ENCODE measurements around the gene MINDY3.
"Not testable (repeated sequence)": the region's sequence is repeated elsewhere in the genome, so short reads cannot be mapped to it uniquely, and the experiment has no call there.

MINDY3 gene

GRCh38 chr10:15856328-15857015 lies 3.8 kb downstream of the MINDY3 start:
- DNase-seq = no peak

- DNase-seq = no peak
Measured at GRCh38 chr10:15853800-15854199, 6.5 kb downstream of the MINDY3 start.

- DNase-seq = no peak
Measured at GRCh38 chr10:15852111-15852557, 8.2 kb downstream of the MINDY3 start.

- DNase-seq = not testable (repeated sequence)
Measured at GRCh38 chr10:15850337-15850978, 9.8 kb downstream of the MINDY3 start.

GRCh38 chr10:15849316-15849715 lies 11.0 kb downstream of the MINDY3 start:
- DNase-seq = no peak

- no peak for DNase-seq
Measured at GRCh38 chr10:15847481-15847880, 12.8 kb downstream of the MINDY3 start.

GRCh38 chr10:15844517-15844916 lies 15.8 kb downstream of the MINDY3 start:
- DNase-seq = no peak

- no peak for DNase-seq
Measured at GRCh38 chr10:15843695-15844094, 16.6 kb downstream of the MINDY3 start.

- DNase-seq = no peak
Measured at GRCh38 chr10:15842556-15843169, 17.6 kb downstream of the MINDY3 start.

GRCh38 chr10:15841696-15842095 lies 18.6 kb downstream of the MINDY3 start:
- no peak for DNase-seq

GRCh38 chr10:15836807-15837206 lies 23.5 kb downstream of the MINDY3 start:
- DNase-seq = no peak

GRCh38 chr10:15829495-15829894 lies 30.8 kb downstream of the MINDY3 start:
- DNase-seq = no peak

GRCh38 chr10:15824498-15824897 lies 35.8 kb downstream of the MINDY3 start:
- no peak for DNase-seq

GRCh38 chr10:15822131-15822530 lies 38.2 kb downstream of the MINDY3 start:
- DNase-seq = no peak

- DNase-seq = no peak
Measured at GRCh38 chr10:15821046-15821683, 39.1 kb downstream of the MINDY3 start.

- no peak for DNase-seq
Measured at GRCh38 chr10:15817409-15818046, 42.8 kb downstream of the MINDY3 start.

- no peak for DNase-seq
Measured at GRCh38 chr10:15815242-15815885, 44.9 kb downstream of the MINDY3 start.

GRCh38 chr10:15814565-15814964 lies 45.7 kb downstream of the MINDY3 start:
- DNase-seq = no peak

GRCh38 chr10:15813415-15813814 lies 46.9 kb downstream of the MINDY3 start:
- DNase-seq = no peak

GRCh38 chr10:15809450-15809849 lies 50.9 kb downstream of the MINDY3 start:
- no peak for DNase-seq

GRCh38 chr10:15808204-15808797 lies 52.0 kb downstream of the MINDY3 start:
- no peak for DNase-seq

- DNase-seq = no peak
Measured at GRCh38 chr10:15805395-15806058, 54.8 kb downstream of the MINDY3 start.

All from CD4-positive, alpha-beta T cell treated with Interleukin-6 for 4 hours (primary cell).